Measurements from ENCODE around the gene MSH5.
A peak's percentile ranks its signal among the peaks of the same experiment; 100 is the strongest.

MSH5 gene

GRCh38 chr6:31734821-31735406 lies 4.9 kb upstream of the MSH5 start:
- peak overlapping the region; percentile 92 for H3K27ac Mint-ChIP-seq
- H3K36me3 Mint-ChIP-seq = peaks cover 7% of the 10 kb centered on the region
- no peaks in the 10 kb centered on the region for H3K27me3 Mint-ChIP-seq
- H3K9me3 Mint-ChIP-seq = no peaks in the 10 kb centered on the region
- peak overlapping the region; percentile 96 for H3K4me3 Mint-ChIP-seq
- peaks cover 63% of the 10 kb centered on the region for H3K4me1 Mint-ChIP-seq

- H3K36me3 Mint-ChIP-seq = peaks cover 7% of the 10 kb centered on the region
- peak within 1 kb of the TSS; percentile 92 for H3K27ac Mint-ChIP-seq
- no peaks in the 10 kb centered on the region for H3K27me3 Mint-ChIP-seq
- H3K4me1 Mint-ChIP-seq = peaks cover 55% of the 10 kb centered on the region
- no peaks in the 10 kb centered on the region for H3K9me3 Mint-ChIP-seq
- peak within 1 kb of the TSS; percentile 96 for H3K4me3 Mint-ChIP-seq
These were observed 3.6 kb upstream of the MSH5 start, which contains the start of gene CLIC1 for GRCh38 chr6:31736021-31736767. CLIC1 (minus strand) TSS chr6:31736530; CDS start chr6:31736300, 230 bp downstream.

- H3K4me3 Mint-ChIP-seq = peak overlapping the region; percentile 96
- peaks cover 10% of the 10 kb centered on the region for H3K36me3 Mint-ChIP-seq
- peaks cover 58% of the 10 kb centered on the region for H3K4me1 Mint-ChIP-seq
- peak overlapping the region; percentile 65 for H3K27ac Mint-ChIP-seq
- H3K9me3 Mint-ChIP-seq = no peaks in the 10 kb centered on the region
- no peaks in the 10 kb centered on the region for H3K27me3 Mint-ChIP-seq
These were observed 3.0 kb upstream of the MSH5 start for GRCh38 chr6:31736768-31737314.

GRCh38 chr6:31737315-31737990 lies 2.4 kb upstream of the MSH5 start:
- peak overlapping the region; percentile 96 for H3K4me3 Mint-ChIP-seq

GRCh38 chr6:31737991-31738979 lies 1.5 kb upstream of the MSH5 start:
- H3K27me3 Mint-ChIP-seq = no peaks in the 10 kb centered on the region
- H3K4me1 Mint-ChIP-seq = peaks cover 56% of the 10 kb centered on the region
- H3K27ac Mint-ChIP-seq = peak overlapping the region; percentile 66
- peak overlapping the region; percentile 96 for H3K4me3 Mint-ChIP-seq
- H3K36me3 Mint-ChIP-seq = peaks cover 10% of the 10 kb centered on the region
- no peaks in the 10 kb centered on the region for H3K9me3 Mint-ChIP-seq

More at GRCh38 chr6:31737315-31737990, 2.4 kb upstream of the MSH5 start:
- Mint-ChIP-seq H3K27ac (peak overlapping the region; percentile 66), H3K27me3 (no peaks in the 10 kb centered on the region), H3K4me1 (peaks cover 59% of the 10 kb centered on the region), H3K9me3 (no peaks in the 10 kb centered on the region), H3K36me3 (peaks cover 9% of the 10 kb centered on the region)

GRCh38 chr6:31740397-31741223 lies 805 bp downstream of the MSH5 start:
- H3K4me3 Mint-ChIP-seq = peak overlapping the region; percentile 98
- H3K9me3 Mint-ChIP-seq = no peaks in the 10 kb centered on the region
- peaks cover 43% of the 10 kb centered on the region for H3K4me1 Mint-ChIP-seq
- peaks cover 10% of the 10 kb centered on the region for H3K36me3 Mint-ChIP-seq
- H3K27me3 Mint-ChIP-seq = no peaks in the 10 kb centered on the region
- H3K27ac Mint-ChIP-seq = peak overlapping the region; percentile 94

- Mint-ChIP-seq H3K4me1 (peaks cover 39% of the 10 kb centered on the region), H3K4me3 (peak overlapping the region; percentile 65), H3K27ac (no peak overlapping the region), H3K36me3 (peaks cover 10% of the 10 kb centered on the region), H3K9me3 (no peaks in the 10 kb centered on the region), H3K27me3 (no peaks in the 10 kb centered on the region)
These were observed 2.0 kb downstream of the MSH5 start for GRCh38 chr6:31741815-31742214.

GRCh38 chr6:31742894-31743293 lies 3.1 kb downstream of the MSH5 start:
- Mint-ChIP-seq H3K27ac (no peak overlapping the region), H3K27me3 (no peaks in the 10 kb centered on the region), H3K36me3 (peaks cover 10% of the 10 kb centered on the region), H3K9me3 (no peaks in the 10 kb centered on the region), H3K4me1 (peaks cover 28% of the 10 kb centered on the region), H3K4me3 (no peak overlapping the region)

- H3K4me3 Mint-ChIP-seq = no peak overlapping the region
- H3K36me3 Mint-ChIP-seq = peaks cover 10% of the 10 kb centered on the region
- no peak overlapping the region for H3K27ac Mint-ChIP-seq
- H3K27me3 Mint-ChIP-seq = no peaks in the 10 kb centered on the region
- peaks cover 13% of the 10 kb centered on the region for H3K4me1 Mint-ChIP-seq
- H3K9me3 Mint-ChIP-seq = no peaks in the 10 kb centered on the region
These were observed 4.6 kb downstream of the MSH5 start for GRCh38 chr6:31744422-31744821.

GRCh38 chr6:31749301-31750036 lies 9.7 kb downstream of the MSH5 start:
- Mint-ChIP-seq H3K4me3 (no peak overlapping the region), H3K9me3 (no peaks in the 10 kb centered on the region), H3K36me3 (no peaks in the 10 kb centered on the region), H3K27ac (no peak overlapping the region), H3K27me3 (no peaks in the 10 kb centered on the region), H3K4me1 (no peaks in the 10 kb centered on the region)

- Mint-ChIP-seq H3K27me3 (no peaks in the 10 kb centered on the region), H3K4me3 (no peak overlapping the region), H3K36me3 (no peaks in the 10 kb centered on the region), H3K4me1 (no peaks in the 10 kb centered on the region), H3K9me3 (no peaks in the 10 kb centered on the region), H3K27ac (no peak overlapping the region)
These were observed 10.7 kb downstream of the MSH5 start for GRCh38 chr6:31750411-31751022.

- Mint-ChIP-seq H3K27ac (peak overlapping the region; percentile 43), H3K36me3 (no peaks in the 10 kb centered on the region), H3K27me3 (no peaks in the 10 kb centered on the region), H3K4me3 (no peak overlapping the region), H3K4me1 (no peaks in the 10 kb centered on the region), H3K9me3 (no peaks in the 10 kb centered on the region)
These were observed 13.0 kb downstream of the MSH5 start for GRCh38 chr6:31752739-31753319.

- H3K9me3 Mint-ChIP-seq = no peaks in the 10 kb centered on the region
- no peaks in the 10 kb centered on the region for H3K27me3 Mint-ChIP-seq
- H3K4me3 Mint-ChIP-seq = no peak overlapping the region
- peaks cover 15% of the 10 kb centered on the region for H3K36me3 Mint-ChIP-seq
- H3K4me1 Mint-ChIP-seq = no peaks in the 10 kb centered on the region
- no peak overlapping the region for H3K27ac Mint-ChIP-seq
These were observed 18.5 kb downstream of the MSH5 start for GRCh38 chr6:31758281-31758680.

Data from activated naive CD4-positive, alpha-beta T cell treated with anti-CD3 and anti-CD28 coated beads, Interleukin-2, amount 50 U/mL, for 24 hours (primary cell).